Right atrium auricular region (tissue), 2 donors: Measurements from ENCODE around the gene TUBB4B. TPM values are rescaled to one million over a fixed set of nuclear protein-coding genes. Genes with fewer than 3 reads are reported as not detected.

Experiments
- DNase-seq: peaks from one replicate; pipeline ENCODE4 v3.0.0-alpha.2; 2019; ENCODE audit warnings: low spot score
- H3K27ac ChIP-seq, 2 donors: fragments of 200-600 bp; sonication (generic); 1 replicate in 1 of 2; 2 replicates in 1 of 2; pipeline ENCODE4 v1.5.1; 2016 to 2019
- H3K27me3 ChIP-seq, 2 donors: fragments of 200-600 bp; sonication (generic); one replicate each; pipeline versions ENCODE4 v1.5.1 to v1.6.0; 2017 to 2019
- H3K36me3 ChIP-seq: fragments of 200-600 bp; sonication (generic); one replicate; pipeline ENCODE4 v1.5.1; 2016
- H3K4me1 ChIP-seq, 2 donors: fragments of 200-600 bp; sonication (generic); one replicate each; pipeline versions ENCODE4 v1.5.1 to v1.6.0; 2017 to 2019
- H3K4me3 ChIP-seq, 2 donors: fragments of 200-600 bp; sonication (generic); 1 replicate in 1 of 2; 2 replicates in 1 of 2; pipeline ENCODE4 v1.5.1; 2017 to 2019; ENCODE audit warnings: mild to moderate bottlenecking in 1 of 2, moderate library complexity in 1 of 2
- H3K9me3 ChIP-seq, 2 donors: fragments of 200-600 bp; sonication (generic); one replicate each; pipeline ENCODE4 v1.5.1; 2019
- total RNA-seq, 2 donors: library from RNA; depleted of rRNA; stranded (reverse); fragments of >200 nt; gene quantifications; one replicate each; pipeline ENCODE4 v1.1.0, GENCODE V29; 2016
- TF ChIP-seq, protein P1 (sequence below), 2 donors: fragments of 200-600 bp; sonication (generic); IDR thresholded peaks; one replicate each; pipeline ENCODE4 v1.5.1; 2019; ENCODE audit warnings: antibody characterized with exemption in 2 of 2

Gene TUBB4B
- total RNA-seq, 2 donors from 2014 or later, result 310 to 394 TPM

DNA sequence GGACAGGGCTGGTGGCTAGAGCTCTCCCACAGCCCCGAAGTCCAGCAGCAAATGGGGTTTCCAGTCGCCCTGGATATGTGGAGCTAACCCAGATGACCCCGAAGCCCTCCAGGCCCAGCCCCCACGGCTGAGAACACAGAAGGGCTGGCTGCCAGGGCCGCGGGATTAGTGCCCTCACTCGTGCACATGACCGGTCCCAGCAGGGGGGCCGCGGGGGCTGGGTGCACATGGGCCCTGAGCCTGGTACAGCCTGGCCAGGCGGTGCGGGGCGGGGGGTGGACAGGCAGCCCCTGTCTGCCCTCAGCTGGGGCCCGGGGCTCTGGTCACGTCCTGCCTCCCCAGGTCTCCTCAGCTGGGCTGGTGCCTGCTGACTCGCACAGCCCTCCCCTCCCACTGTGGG, 46.7 kb upstream of the TUBB4B start:
- Histone ChIP-seq H3K4me1 (peaks cover 0 to 72% of the 10 kb centered on the region in 2 donors), H3K36me3 (peaks cover 13% of the 10 kb centered on the region), H3K27me3 (no peaks in the 10 kb centered on the region), H3K9me3 (no peaks in the 10 kb centered on the region), H3K4me3 (no peak overlapping the region), H3K27ac (peak overlapping the region in 1 of 2 donors; percentile 31)
- no peak for DNase-seq
- TF ChIP-seq, protein P1, sequence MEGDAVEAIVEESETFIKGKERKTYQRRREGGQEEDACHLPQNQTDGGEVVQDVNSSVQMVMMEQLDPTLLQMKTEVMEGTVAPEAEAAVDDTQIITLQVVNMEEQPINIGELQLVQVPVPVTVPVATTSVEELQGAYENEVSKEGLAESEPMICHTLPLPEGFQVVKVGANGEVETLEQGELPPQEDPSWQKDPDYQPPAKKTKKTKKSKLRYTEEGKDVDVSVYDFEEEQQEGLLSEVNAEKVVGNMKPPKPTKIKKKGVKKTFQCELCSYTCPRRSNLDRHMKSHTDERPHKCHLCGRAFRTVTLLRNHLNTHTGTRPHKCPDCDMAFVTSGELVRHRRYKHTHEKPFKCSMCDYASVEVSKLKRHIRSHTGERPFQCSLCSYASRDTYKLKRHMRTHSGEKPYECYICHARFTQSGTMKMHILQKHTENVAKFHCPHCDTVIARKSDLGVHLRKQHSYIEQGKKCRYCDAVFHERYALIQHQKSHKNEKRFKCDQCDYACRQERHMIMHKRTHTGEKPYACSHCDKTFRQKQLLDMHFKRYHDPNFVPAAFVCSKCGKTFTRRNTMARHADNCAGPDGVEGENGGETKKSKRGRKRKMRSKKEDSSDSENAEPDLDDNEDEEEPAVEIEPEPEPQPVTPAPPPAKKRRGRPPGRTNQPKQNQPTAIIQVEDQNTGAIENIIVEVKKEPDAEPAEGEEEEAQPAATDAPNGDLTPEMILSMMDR (IDR thresholded peaks at IDR 0.05), result no peak

DNA sequence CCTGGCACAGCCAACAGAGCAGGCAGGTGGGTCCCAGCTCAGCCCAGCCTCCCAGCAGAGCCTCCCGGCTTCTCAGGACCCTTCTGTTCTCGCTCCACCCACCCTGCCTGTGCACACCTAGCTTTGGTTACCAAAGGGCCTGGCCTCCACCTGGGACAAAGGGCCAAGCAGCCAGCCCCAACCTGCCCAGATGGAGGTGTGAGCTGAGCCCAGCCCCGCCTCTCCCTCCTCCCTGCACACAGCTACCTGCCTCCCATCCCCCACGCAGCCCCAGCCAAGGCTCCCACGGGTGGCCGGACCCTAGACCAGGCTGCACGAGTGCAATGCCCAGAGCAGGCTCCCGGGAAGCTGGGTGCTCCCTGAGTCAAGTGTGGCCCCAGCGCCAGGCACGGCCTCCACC, 46.2 kb upstream of the TUBB4B start:
- no peak for DNase-seq
- peaks cover 12% of the 10 kb centered on the region for H3K36me3 ChIP-seq
- no peaks in the 10 kb centered on the region for H3K27me3 ChIP-seq
- no peak overlapping the region for H3K4me3 ChIP-seq
- TF ChIP-seq, protein P1 (IDR thresholded peaks at IDR 0.05), result no peak
- peak overlapping the region in 1 of 2 donors; percentile 31 for H3K27ac ChIP-seq
- peaks cover 0 to 72% of the 10 kb centered on the region in 2 donors for H3K4me1 ChIP-seq
- no peaks in the 10 kb centered on the region for H3K9me3 ChIP-seq

DNA sequence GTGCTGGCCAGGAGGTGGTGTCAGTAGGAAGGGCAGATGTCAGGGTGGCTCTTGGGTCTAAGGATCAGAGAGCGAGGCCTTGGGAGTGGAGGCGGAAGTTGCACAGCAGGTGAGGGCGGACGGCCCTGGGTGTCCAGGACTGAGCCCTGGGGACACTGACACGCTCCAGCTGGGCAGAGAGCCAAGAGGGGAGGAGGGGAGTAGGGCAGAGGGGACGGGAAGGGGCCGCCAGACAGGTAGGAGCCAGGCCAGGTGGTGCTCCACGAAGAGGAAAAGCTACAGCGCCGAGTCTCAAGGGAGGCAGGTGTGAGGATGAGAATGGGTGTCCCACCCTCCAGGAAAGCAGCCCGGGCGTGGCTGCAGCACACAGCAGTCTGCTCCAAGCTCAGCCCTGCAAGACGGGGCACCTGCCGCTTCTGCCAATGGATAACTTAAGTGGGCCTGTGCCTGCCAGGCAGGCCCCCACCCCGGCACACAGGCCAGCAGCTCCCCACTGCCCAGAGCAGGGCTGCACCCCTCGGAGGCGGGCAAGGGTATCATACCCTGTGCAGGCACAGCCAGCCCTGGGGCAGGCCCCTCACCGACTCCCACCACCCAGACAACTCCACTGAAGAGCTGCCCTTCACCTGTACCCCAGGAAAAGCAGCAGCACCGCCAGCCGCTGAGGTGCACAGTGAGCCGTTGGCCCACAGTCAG, 45.4 kb upstream of the TUBB4B start:
- Histone ChIP-seq H3K9me3 (no peaks in the 10 kb centered on the region), H3K36me3 (peaks cover 4% of the 10 kb centered on the region), H3K4me3 (no peak overlapping the region), H3K4me1 (peaks cover 0 to 65% of the 10 kb centered on the region in 2 donors), H3K27me3 (no peaks in the 10 kb centered on the region), H3K27ac (no peak overlapping the region)
- DNase-seq, result no peak
- TF ChIP-seq, protein P1 (IDR thresholded peaks at IDR 0.05), result no peak

DNA sequence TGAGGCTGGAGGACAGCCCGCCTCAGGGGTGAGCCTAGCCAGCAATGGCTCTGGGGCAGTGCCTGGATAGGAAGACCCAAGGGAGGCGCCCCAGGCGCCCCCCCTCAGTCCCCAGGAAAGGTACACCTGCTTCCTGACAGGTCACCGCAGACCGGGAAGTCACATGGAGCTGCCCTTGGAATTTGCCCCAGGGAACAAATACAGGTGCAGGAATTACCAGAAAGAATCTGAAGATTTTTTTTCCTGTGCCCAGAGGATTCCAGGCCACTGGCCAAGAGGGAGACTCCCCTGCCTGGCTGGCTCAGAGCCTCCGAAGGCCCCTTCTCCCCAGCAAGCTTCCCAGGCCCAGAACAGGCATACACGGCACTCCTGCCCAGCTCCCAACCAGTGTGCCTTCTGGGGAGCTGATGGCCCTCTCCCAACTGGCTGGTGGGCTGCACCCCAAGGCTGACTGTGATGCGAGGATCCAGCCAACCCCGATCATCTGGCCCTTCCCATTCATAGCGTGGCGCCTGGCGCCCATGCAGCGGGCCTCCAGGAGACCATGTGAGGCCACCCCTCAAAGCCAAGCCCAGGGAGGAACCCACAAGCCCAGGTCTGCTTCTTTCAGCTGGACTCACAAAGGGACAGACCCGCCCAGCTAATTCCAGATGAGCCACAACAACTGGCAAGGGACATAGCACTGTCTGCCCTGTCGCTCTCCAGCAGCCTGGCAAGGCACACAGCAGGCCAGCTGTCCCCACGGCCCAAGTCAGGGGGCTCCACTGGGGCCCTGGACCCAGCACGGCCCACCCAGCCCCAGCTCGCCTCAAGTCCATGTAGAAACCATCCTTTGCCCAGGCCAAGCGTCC, 42.8 kb upstream of the TUBB4B start:
- H3K4me1 ChIP-seq, result peaks cover 0 to 85% of the 10 kb centered on the region in 2 donors
- TF ChIP-seq, protein P1 (IDR thresholded peaks at IDR 0.05), result no peak

DNA sequence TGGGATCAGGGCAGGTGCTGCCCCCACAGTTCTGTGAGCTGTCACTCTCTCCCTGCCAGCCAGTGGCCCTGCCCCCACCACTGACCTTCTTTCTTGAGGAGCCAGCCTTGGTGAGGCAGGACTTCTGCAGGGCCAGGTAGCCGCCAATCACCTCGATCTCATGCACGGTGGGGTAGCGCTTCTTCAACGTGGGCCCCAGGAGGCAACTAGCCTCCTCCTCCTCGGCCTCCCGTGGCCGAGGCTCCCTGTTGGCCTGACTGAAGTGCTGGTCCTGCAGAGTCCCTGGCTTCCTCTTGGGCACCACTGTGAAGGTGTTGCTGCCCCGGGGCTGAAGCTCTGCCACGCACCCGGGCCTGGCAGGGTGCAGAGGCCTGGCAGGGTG, 42.2 kb upstream of the TUBB4B start:
- Histone ChIP-seq H3K9me3 (no peaks in the 10 kb centered on the region), H3K4me3 (peak overlapping the region in 1 of 2 donors; percentile 71), H3K36me3 (no peaks in the 10 kb centered on the region), H3K4me1 (peaks cover 0 to 89% of the 10 kb centered on the region in 2 donors), H3K27ac (no peak overlapping the region), H3K27me3 (no peaks in the 10 kb centered on the region)
- TF ChIP-seq, protein P1 (IDR thresholded peaks at IDR 0.05), result no peak
- DNase-seq, result no peak

More for the DNA sequence above, 42.8 kb upstream of the TUBB4B start:
- no peak overlapping the region for H3K27ac ChIP-seq
- no peak for DNase-seq
- no peaks in the 10 kb centered on the region for H3K36me3 ChIP-seq
- peak overlapping the region in 1 of 2 donors; percentile 71 for H3K4me3 ChIP-seq
- H3K9me3 ChIP-seq, result no peaks in the 10 kb centered on the region
- H3K27me3 ChIP-seq, result no peaks in the 10 kb centered on the region
